HUES48 (cell line): ENCODE measurements around the gene RDH12.
"Not testable (repeated sequence)": the region's sequence is repeated elsewhere in the genome, so short reads cannot be mapped to it uniquely, and the experiment has no call there.

Experiments used
- H3K27ac ChIP-seq: one replicate; pipeline ENCODE4 v1.7.0; 2013; ENCODE audit warnings: low read depth, low read length, inconsistent platforms
- H3K27me3 ChIP-seq: 2 replicates; pipeline ENCODE4 v1.6.1; 2013; ENCODE audit warnings: mild to moderate bottlenecking, low read length; ENCODE audit not compliant: control insufficient read depth, insufficient read depth
- H3K36me3 ChIP-seq: 2 replicates; pipeline ENCODE4 v1.6.1; 2013; ENCODE audit warnings: low read length; ENCODE audit not compliant: control insufficient read depth, insufficient read depth
- H3K4me1 ChIP-seq: 2 replicates; pipeline ENCODE4 v1.6.1; 2013; ENCODE audit warnings: mild to moderate bottlenecking, low read length; ENCODE audit not compliant: control insufficient read depth, insufficient read depth
- H3K4me3 ChIP-seq: 2 replicates; pipeline ENCODE4 v1.5.1; 2013; ENCODE audit warnings: mild to moderate bottlenecking, low read depth, low read length
- H3K9ac ChIP-seq: 2 replicates; pipeline ENCODE4 v1.6.1; 2013; ENCODE audit warnings: mild to moderate bottlenecking, low read depth, low read length, moderate library complexity
- H3K9me3 ChIP-seq: 2 replicates; pipeline ENCODE4 v1.6.1; 2013; ENCODE audit warnings: low read length; ENCODE audit not compliant: control insufficient read depth, insufficient read depth

RDH12 gene

GRCh38 chr14:67701492-67701891 is at the start of gene RDH12:
TSS of gene RDH12 (plus strand) at chr14:67701886. CDS start at chr14:67722643, 20,757 bp downstream.
- H3K4me1 ChIP-seq, H3K27ac ChIP-seq: not testable (repeated sequence)

GRCh38 chr14:67652189-67652588 is 49.5 kb upstream of the RDH12 start:
- no peak overlapping the region for H3K27ac ChIP-seq
- no peaks in the 10 kb centered on the region for H3K9me3 ChIP-seq
- no peak overlapping the region for H3K9ac ChIP-seq
- H3K4me3 ChIP-seq, result no peak overlapping the region
- H3K36me3 ChIP-seq, result peaks cover 95% of the 10 kb centered on the region
- no peaks in the 10 kb centered on the region for H3K4me1 ChIP-seq
- no peaks in the 10 kb centered on the region for H3K27me3 ChIP-seq

More at GRCh38 chr14:67701492-67701891, at the start of gene RDH12:
- H3K36me3 ChIP-seq, H3K9me3 ChIP-seq, H3K4me3 ChIP-seq, H3K9ac ChIP-seq, H3K27me3 ChIP-seq: not testable (repeated sequence)

DNA sequence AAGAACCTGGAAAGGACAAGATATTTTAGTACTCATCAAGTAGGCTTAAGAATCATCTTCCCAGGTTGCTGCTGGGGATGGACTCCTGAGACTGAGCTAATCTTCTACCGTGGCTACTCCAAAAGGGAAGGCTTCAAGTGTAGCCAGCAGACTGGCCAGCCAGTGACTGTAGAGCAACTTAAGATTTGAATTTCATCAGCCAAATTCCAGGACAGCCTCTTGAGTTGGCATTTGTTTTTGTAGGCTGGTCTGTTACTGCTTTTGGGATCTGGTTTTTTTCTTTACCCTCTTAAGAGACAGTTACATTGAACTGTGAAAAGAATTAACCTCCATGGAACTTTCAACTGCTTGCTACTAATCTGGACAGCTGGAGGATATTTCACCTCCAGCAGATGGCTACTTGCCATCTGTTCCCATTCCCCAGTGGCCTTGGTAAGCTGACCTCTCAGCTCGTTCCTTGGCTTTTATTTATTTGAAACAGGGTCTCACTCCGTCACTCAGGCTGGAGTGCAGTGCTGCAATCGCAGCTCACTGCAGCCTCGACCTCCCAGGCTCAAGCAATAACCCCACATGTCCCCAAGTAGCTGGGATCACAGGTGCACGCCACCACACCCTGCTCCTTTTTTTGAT is 47.9 kb upstream of the RDH12 start:
- no peaks in the 10 kb centered on the region for H3K27me3 ChIP-seq
- H3K9me3 ChIP-seq, result no peaks in the 10 kb centered on the region
- no peak overlapping the region for H3K4me3 ChIP-seq
- no peak overlapping the region for H3K9ac ChIP-seq
- no peak overlapping the region for H3K27ac ChIP-seq
- no peaks in the 10 kb centered on the region for H3K4me1 ChIP-seq
- H3K36me3 ChIP-seq, result peaks cover 86% of the 10 kb centered on the region

- H3K9me3 ChIP-seq, result no peaks in the 10 kb centered on the region
- H3K27ac ChIP-seq, result no peak overlapping the region
- peaks cover 3% of the 10 kb centered on the region; the same call in 1 of the 2 replicates for H3K4me1 ChIP-seq
- peaks cover 11% of the 10 kb centered on the region; the same call in 1 of the 2 replicates for H3K36me3 ChIP-seq
- no peak overlapping the region for H3K4me3 ChIP-seq
- no peaks in the 10 kb centered on the region for H3K27me3 ChIP-seq
- H3K9ac ChIP-seq, result no peak overlapping the region
These were observed 38.1 kb upstream of the RDH12 start for GRCh38 chr14:67663633-67664032.

GRCh38 chr14:67665868-67666267 is 35.8 kb upstream of the RDH12 start:
- peaks cover 7% of the 10 kb centered on the region; the same call in 1 of the 2 replicates for H3K4me1 ChIP-seq
- no peaks in the 10 kb centered on the region for H3K9me3 ChIP-seq
- H3K4me3 ChIP-seq, result no peak overlapping the region
- H3K27me3 ChIP-seq, result no peaks in the 10 kb centered on the region
- H3K9ac ChIP-seq, result no peak overlapping the region
- no peaks in the 10 kb centered on the region for H3K36me3 ChIP-seq
- no peak overlapping the region for H3K27ac ChIP-seq

GRCh38 chr14:67666750-67667449 is 34.8 kb upstream of the RDH12 start:
- H3K9me3 ChIP-seq, result no peaks in the 10 kb centered on the region
- H3K4me1 ChIP-seq, result peaks cover 7% of the 10 kb centered on the region; the same call in 1 of the 2 replicates
- H3K27me3 ChIP-seq, result no peaks in the 10 kb centered on the region
- H3K27ac ChIP-seq, result no peak overlapping the region
- no peak overlapping the region for H3K4me3 ChIP-seq
- no peak overlapping the region for H3K9ac ChIP-seq
- H3K36me3 ChIP-seq, result no peaks in the 10 kb centered on the region

- Histone ChIP-seq H3K27ac (no peak overlapping the region), H3K36me3 (no peaks in the 10 kb centered on the region), H3K9ac (no peak overlapping the region), H3K4me1 (peaks cover 10% of the 10 kb centered on the region), H3K27me3 (no peaks in the 10 kb centered on the region), H3K4me3 (no peak overlapping the region), H3K9me3 (no peaks in the 10 kb centered on the region)
These were observed 33.1 kb upstream of the RDH12 start for GRCh38 chr14:67668559-67668958.

DNA sequence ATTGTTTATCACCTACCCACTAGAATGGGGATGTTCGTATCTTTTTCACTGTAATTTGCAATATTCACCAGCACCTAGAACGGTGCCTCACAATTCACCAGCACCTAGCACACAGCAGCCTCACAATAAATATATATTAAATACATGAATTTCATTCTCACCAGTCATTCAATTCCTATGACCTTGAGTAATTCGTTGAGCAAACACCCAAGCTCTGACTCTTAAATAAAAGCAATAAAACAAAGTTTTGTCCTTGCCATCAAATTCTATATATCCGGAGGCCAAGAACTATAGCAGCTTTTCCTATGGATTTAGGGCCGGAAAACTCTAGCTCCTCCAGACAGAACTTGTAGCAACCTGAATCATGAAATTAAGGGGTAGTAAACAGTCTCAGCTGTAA is 28.2 kb upstream of the RDH12 start:
- H3K27ac ChIP-seq, result no peak overlapping the region
- 0 out of 2 replicates have a peak overlapping the region, but pooled peaks have one; percentile 99 for H3K9ac ChIP-seq

GRCh38 chr14:67674139-67674479 is 27.6 kb upstream of the RDH12 start:
- H3K4me1 ChIP-seq, result peaks cover 7% of the 10 kb centered on the region; the same call in 1 of the 2 replicates
- H3K36me3 ChIP-seq, result peaks cover 27% of the 10 kb centered on the region
- peak overlapping the region; percentile 96 for H3K4me3 ChIP-seq
- no peaks in the 10 kb centered on the region for H3K27me3 ChIP-seq
- peak overlapping the region; percentile 99 for H3K9ac ChIP-seq
- peak overlapping the region; percentile 99 for H3K27ac ChIP-seq
- H3K9me3 ChIP-seq, result no peaks in the 10 kb centered on the region

More for the DNA sequence above, 28.2 kb upstream of the RDH12 start:
- H3K36me3 ChIP-seq, result peaks cover 21% of the 10 kb centered on the region
- peaks cover 13% of the 10 kb centered on the region for H3K4me1 ChIP-seq
- no peaks in the 10 kb centered on the region for H3K9me3 ChIP-seq
- H3K27me3 ChIP-seq, result no peaks in the 10 kb centered on the region
- peak overlapping the region; percentile 96 for H3K4me3 ChIP-seq

- peaks cover 29% of the 10 kb centered on the region for H3K36me3 ChIP-seq
- H3K27me3 ChIP-seq, result no peaks in the 10 kb centered on the region
- H3K9ac ChIP-seq, result peak within 1 kb of the TSS; percentile 99
- H3K27ac ChIP-seq, result peak within 1 kb of the TSS; percentile 99
- no peaks in the 10 kb centered on the region for H3K9me3 ChIP-seq
- H3K4me1 ChIP-seq, result peaks cover 7% of the 10 kb centered on the region; the same call in 1 of the 2 replicates
- peak within 1 kb of the TSS; percentile 96 for H3K4me3 ChIP-seq
These were observed 27.0 kb upstream of the RDH12 start, which contains the start of gene VTI1B for GRCh38 chr14:67674480-67675218. TSS of gene VTI1B (minus strand) at chr14:67674632. CDS start at chr14:67674489, 143 bp downstream.
